GM18867 (cell line): Measurements from ENCODE around the gene CROT.

Experiments used
- ATAC-seq: cut with Tn5 transposase; IDR thresholded peaks from one replicate; pipeline ENCODE4 v1.9.1; 2021; ENCODE audit warnings: mild to moderate bottlenecking, moderate library complexity; ENCODE audit not compliant: unreplicated experiment

The CROT gene

GRCh38 chr7:87413029-87413428 lies 67.6 kb downstream of the CROT start:
- ATAC-seq = no peak

GRCh38 chr7:87413951-87414793 lies 68.7 kb downstream of the CROT start:
- no peak for ATAC-seq

- no peak for ATAC-seq
Observed at GRCh38 chr7:87414794-87415188, 69.3 kb downstream of the CROT start.

- peak; percentile 85 for ATAC-seq
Observed at GRCh38 chr7:87416682-87417587, 71.5 kb downstream of the CROT start.

GRCh38 chr7:87420173-87420572 lies 74.7 kb downstream of the CROT start:
- ATAC-seq = no peak

- ATAC-seq = no peak
Observed at GRCh38 chr7:87424075-87424474, 78.6 kb downstream of the CROT start.

- peak; percentile 89 for ATAC-seq
Observed at GRCh38 chr7:87426160-87426559, 80.7 kb downstream of the CROT start.

- ATAC-seq = no peak
Observed at GRCh38 chr7:87427288-87427687, 81.8 kb downstream of the CROT start.

GRCh38 chr7:87432536-87432935 lies 87.1 kb downstream of the CROT start:
- no peak for ATAC-seq

- ATAC-seq = no peak
Observed at GRCh38 chr7:87435546-87435945, 90.1 kb downstream of the CROT start.

GRCh38 chr7:87445897-87446296 lies 100.4 kb downstream of the CROT start:
- peak; percentile 85 for ATAC-seq

- no peak for ATAC-seq
Observed at GRCh38 chr7:87447116-87447635, 101.7 kb downstream of the CROT start.

- no peak for ATAC-seq
Observed at GRCh38 chr7:87448388-87448787, 102.9 kb downstream of the CROT start.
